Endometrial microvascular endothelial cells (primary cell): ENCODE measurements around the gene TTYH1. TPM values are rescaled to one million over a fixed set of nuclear protein-coding genes. Genes with fewer than 3 reads are reported as not detected.
"Not testable (repeated sequence)": the region's sequence is repeated elsewhere in the genome, so short reads cannot be mapped to it uniquely, and the experiment has no call there.

Experiments used
- in situ Hi-C: cut with HindIII; loops from 2 replicates; pipeline ENCODE4 v1.10.0; 2017; ENCODE audit warnings: low sequenced_read_pairs, low pct_unique_long_range_greater_than_20kb; ENCODE audit errors: inconsistent ontology term
- total RNA-seq: library from RNA; depleted of rRNA; stranded (reverse); fragments of >200 nt; gene quantifications from one replicate; pipeline ENCODE4 v1.2.3, GENCODE V29; 2015; ENCODE audit errors: inconsistent ontology term

TTYH1 gene
- total RNA-seq, 1 donor from 2014 or later = not detected

DNA sequence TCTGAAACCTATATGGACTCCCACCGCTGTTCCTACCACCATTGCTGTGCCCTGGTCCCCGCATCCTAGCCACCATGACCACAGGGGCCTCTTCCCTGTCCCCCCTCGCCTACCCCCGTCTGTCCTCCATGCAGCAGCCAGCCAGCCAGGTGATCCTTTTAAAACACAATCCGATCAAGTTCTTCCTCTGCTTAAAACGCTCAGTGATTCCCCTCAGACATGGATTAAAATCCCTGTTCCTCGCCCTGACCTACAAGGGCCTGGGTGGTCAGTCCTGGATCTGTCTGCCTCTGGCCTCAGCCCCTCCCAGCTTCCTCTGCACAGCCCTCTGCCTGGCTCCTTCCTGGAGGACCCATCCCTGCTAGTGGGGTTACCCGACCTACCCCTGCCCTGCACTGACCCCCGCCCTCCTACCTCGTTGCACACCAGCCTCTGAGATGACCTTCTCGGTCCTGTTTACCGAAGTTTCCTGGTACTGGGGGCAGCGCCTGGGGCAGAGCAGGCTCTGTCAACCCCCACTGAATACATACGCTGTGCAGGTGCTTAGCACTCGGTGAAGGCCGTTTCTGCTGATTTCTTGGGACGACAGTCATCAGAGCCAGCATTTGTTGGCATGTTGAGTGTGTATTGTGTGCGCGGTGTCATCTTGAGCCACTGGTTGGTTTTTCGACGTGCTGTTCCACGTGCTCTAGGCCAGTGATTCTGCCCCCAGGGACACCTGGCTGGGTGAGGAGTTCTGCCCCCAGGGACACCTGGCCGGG lies 19.0 kb downstream of the TTYH1 start:
- in situ Hi-C loops = no loop called here

DNA sequence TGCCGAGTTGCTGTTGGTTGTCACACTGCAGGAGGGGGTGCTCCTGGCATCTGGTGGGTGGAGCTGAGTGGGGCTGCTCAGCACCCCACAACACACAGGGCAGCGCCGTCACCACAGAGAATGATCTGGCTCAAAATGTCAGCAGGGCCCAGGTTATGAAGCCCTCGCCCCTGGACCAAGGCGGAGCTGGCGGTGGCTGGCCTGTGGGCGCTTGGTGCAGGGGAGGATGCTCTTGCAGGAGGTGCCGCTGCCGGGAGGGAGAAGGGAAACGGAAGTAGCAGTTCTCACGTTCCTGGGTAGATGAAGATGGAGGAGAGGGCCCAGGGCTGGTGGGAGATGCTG lies 19.6 kb downstream of the TTYH1 start:
- in situ Hi-C loops = no loop called here

DNA sequence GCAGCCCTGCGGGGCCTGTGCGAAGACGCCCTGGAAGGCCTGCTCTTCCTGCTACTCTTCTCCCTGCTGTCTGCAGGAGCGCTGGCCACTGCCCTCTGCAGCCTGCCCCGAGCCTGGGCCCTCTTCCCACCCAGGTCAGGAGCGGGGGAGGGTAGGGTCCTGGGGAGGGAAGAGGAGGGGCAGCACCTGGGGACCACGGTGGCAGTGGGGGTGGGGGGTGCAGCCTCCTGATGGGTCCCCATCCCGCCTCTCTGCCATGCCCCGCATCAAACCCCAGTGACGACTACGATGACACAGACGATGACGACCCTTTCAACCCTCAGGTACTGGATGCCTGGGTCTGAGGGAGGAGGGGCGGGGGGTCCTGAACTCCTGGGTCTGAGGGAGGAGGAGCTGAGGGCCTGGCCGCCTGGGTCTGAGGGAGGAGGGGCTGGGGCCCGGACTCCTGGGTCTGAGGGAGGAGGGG lies 20.3 kb downstream of the TTYH1 start:
- in situ Hi-C loops = no loop called here

DNA sequence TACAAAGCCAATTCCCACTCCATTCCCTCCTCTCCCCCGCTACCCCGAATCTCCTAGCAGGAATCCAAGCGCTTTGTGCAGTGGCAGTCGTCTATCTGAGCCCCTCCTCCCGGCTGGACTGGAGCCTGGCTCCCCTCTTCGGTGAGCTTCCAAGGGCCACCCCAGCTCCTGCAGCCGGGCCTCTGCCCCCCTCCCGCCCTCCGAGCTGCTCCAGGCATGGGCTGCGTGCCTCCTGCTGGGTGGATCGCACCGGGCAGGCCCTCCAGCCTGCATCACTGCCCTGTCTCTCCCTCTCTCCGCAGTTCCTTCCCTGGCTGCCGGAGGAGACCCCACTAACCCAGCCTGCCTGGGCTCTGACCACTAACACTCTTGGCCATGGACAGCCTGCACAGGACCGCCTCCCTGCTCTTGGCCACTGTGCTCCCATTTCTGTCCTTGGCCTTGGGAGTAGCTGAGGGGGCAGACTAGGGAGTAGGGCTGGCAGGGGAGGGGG lies 20.8 kb downstream of the TTYH1 start:
- in situ Hi-C loops = no loop called here

DNA sequence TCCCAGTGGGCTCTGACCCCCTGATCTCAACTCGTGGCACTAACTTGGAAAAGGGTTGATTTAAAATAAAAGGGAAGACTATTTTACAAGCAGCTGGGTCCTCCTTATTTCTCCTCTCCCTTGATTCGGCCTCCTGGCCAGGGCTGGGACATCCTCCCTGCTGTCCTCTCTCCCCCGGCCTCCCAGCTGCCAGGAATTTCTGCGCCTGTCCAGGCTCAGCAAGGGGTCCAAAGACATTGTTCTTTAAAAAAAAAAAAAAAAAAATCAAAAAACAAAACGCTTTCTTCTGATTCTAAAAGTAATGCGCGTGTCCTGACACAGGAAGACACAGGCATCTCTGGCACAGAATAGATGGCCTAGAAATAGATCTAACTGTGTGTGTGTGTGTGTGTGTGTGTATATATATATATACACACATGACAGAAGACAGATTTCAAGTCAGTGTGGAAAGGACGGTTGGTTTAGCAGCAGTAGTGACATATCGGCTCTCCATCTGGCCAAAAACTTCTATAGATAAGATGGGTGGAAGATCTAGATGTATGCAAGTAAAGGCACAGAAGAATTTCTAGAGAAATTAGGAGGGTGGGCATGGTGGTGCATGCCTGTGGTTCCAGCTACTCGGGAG lies 21.5 kb downstream of the TTYH1 start:
- in situ Hi-C loops = no loop called here

DNA sequence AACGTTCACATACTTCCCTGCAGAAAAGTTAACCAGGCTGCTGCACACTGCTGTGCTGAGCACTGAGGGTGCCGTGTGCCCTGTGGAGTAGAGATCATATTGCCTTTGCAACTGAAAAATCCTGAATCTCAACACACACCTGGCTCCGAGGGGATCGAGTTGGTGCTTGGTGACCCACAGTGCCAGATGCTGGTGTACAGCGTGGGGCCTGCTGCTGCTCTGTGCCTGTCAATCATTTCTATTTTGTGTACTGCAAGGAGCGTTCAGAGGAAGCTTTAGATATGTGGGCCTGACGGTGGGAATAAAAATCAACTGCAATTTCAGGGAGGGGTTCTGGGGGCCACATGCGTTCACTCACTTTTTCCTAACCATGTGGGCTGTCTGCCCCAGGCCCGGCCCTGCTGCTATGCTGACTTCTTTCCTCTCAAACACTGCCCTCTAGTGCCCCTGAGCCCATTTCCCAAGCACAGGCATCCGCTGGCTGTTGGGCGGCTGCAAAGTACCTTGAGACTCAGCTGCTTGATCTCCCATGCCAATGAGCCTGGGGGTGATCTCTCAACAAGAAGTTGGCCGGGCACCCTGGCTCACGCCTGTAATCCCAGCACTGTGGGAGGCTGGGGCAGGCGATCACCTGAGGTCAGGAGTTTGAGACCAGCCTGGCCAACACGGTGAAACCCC lies 24.0 kb downstream of the TTYH1 start:
- in situ Hi-C loops = no loop called here

DNA sequence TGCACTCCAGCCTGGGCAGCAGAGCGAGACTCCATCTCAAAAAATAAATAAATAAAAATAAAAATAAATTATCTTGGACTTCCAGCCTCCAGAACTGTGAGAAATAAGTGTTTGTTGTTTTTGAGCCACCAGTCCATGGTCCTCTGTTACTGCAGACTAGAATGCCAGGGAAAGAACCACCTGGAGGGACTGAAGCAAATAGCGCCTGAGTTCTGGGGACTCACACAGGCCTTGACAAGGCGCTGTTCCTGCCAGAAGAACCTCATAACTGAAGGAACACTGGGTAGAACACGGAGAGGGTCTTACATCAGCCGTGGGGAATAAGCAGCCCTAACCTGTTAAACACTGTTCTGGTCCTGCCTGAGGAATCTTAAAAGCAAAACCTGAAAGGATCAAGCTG lies 25.4 kb downstream of the TTYH1 start:
- in situ Hi-C loops = no loop called here

DNA sequence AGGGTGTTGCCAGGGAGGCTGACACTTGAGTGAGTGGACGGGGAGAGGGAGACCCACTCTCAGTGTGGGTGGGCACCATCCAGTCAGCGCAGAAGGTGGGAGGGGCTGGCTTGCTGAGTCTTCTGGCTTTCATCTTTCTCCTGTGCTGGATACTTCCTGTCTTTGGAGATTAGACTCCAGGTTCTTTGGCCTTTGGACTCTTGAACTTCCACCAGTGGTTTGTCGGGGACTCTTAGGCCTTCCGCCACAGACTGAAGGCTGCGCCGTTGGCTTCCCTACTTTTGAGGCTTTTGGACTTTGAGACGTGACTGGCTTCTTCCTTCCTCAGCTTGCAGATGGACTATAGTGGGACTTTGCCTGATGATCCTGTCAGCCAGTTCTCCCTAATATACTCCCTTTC lies 29.5 kb downstream of the TTYH1 start:
- in situ Hi-C loops = no loop called here

DNA sequence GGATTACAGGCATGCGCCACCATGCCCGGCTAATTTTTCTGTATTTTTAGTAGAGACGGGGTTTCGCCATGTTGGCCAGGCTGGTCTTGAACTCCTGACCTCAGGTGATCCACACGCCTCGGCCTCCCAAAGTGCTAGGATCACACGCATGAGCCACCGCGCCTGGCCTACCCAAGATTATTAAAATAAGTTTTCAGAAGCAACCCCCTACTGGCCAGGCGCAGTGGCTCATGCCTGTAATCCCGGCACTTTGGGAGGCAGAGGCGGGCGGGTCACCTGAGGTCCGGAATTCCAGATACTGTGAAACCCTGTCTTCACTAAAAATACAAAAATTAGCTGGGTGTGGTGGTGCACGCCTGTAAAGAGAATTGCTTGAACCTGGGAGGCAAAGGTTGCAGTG lies 31.1 kb downstream of the TTYH1 start:
- in situ Hi-C loops = not testable (repeated sequence)

DNA sequence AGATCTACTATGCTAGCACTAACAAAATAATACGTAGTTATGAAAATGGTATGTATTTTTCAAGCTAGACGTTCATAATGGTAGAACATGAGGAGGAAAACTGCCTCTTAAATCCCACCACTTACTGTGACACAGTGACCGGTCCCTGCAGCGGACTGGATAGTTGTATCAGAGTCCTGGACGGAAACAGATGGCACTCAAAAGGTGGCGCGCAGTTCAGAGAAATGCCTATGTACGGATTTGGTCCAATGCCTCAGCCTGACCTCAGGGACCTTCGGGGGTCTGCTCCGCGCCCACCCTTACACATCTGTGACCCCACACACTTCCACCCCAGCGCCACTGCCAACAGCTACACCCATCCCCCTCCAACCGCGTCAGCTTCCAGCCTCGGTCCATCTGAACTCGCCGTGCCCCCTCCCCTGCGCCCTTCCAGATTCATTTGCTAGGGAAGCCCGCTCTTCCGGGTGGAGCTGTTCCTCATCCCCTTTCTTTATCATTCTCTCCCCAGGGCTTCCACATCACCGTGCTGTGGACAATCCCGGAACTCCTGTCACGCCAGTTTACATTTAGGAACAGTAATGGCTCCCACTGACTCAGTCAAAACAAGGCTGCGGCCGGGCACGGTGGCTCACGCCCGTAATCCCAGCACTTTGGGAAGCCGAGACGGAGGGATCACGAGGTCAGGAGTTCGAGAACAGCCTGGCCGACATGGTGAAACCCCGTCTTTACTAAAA lies 32.9 kb downstream of the TTYH1 start:
- in situ Hi-C loops = no loop called here

DNA sequence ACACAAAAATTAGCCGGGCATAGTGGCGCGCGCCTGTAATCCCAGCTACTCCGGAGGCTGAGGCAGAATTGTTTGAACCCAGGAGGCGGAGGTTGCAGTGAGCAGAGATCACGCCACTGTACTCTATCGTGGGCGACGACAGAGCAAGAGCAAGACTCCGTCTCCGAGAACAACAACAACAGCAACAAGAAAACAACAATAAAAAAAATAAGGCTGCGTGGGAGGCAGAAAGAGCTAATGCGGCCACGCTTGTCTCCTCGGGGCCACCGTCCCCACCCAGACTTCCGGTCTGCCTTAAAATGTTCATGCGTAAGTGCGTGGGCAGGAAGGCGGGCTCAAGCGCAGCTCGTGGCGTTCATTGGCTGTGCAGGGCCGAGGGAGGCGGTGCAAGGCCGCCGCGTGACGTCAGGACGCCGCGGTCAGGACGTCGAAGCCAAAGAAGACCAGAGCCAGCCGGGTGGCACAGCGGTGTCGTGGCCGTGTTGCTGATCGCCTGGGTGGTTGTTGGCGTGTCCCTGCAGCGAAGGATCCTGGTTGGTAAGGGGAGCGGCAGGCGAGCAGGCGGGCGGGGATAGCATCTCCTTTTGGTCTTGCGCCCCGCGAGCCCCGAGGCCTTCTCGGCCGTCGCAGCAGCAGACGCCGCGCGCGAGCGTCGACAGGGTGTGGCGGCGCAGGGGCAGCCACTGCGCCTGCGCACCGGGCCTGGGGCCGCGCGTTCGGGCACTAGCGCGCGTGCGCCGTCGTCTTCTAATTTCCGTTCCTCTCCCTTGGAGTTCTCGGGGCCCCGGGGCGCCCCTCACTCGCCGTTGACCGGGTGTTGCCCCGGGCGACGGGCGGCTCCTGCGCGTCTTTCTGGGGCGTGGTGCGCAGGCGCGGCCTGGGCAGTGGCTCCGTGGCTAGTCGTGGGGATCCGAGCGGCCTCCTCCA lies 33.8 kb downstream of the TTYH1 start, which contains the start of gene LENG8:
Gene LENG8, plus strand, starts transcription at position 426 of the 927 bp plus-strand sequence. CDS start 2,146 bp downstream, outside the sequence.
- in situ Hi-C loops = no loop called here

DNA sequence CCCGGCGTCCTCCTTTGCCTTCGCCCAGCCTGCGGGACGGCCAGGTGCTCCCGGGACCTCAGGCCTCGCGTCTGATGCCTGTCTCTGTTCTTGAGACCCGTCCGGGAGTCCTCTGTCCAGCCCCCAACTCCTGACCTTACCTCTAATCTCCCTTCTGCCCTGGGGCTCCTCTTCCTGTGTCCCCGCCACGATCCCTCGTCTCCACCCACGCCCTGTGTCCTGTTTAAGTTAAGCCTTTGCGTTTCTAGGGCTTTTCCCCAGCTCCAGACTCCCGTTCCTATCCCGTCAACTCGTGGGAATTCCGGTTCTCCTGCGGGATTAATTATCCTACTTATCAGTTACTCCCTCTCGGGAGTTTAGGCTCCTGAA lies 34.4 kb downstream of the TTYH1 start:
- in situ Hi-C loops = no loop called here

DNA sequence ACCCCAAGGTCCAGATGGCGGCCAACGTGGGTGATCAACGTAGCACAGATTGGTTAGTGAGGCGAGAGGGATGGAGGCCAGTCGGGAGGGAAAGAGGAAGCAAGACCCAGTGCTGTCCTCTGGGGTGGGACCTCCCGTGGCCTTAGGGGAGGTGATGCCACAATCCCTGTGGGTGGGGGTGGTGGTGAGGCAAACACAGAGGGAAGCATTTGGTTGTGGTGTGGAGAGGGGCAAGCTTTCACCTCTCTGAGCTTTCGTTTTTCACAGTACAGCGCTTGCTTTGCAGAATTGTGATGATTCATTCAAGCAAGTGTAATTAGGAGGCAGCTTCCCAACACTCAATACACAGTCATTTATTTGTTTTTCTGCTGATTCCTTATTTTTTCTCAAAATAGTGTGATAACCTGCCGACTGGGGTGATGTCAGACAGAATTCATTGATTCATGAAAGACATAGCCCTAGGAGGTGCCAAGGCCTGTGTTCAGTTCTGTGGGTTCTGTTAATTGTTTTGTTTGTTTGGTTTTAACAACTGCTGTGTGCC lies 36.1 kb downstream of the TTYH1 start:
- in situ Hi-C loops = no loop called here

DNA sequence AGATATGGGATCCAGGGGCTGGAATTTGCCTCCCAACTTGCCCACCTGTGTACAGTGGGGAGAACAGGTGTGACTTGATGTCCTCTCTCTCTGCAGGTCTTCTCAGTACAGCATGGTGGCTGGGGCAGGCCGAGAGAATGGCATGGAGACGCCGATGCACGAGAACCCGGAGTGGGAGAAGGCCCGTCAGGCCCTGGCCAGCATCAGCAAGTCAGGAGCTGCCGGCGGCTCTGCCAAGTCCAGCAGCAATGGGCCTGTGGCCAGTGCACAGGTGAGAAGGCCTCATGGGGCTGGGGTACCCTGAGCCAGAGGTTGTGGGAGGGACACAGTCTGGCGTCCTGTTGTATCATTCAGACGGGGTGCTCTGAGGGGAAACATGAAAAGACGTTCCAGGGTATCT lies 36.7 kb downstream of the TTYH1 start:
- in situ Hi-C loops = no loop called here

DNA sequence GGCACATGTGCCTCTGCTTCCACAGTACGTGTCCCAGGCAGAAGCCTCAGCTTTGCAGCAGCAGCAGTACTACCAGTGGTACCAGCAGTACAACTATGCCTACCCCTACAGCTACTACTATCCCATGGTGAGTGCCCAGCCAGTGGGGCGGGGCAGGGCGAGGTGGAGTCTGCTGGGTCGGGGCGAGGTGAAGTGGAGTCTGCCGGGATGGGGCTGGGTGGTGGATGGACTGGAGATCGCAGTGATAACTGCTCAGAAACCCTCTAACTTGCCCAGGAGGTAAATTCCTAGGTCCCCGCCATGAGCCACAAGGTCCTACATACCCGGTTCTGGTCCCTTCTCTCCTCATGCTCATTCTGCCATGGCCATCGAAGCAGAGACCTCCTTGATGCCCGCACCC lies 37.4 kb downstream of the TTYH1 start:
- in situ Hi-C loops = no loop called here

DNA sequence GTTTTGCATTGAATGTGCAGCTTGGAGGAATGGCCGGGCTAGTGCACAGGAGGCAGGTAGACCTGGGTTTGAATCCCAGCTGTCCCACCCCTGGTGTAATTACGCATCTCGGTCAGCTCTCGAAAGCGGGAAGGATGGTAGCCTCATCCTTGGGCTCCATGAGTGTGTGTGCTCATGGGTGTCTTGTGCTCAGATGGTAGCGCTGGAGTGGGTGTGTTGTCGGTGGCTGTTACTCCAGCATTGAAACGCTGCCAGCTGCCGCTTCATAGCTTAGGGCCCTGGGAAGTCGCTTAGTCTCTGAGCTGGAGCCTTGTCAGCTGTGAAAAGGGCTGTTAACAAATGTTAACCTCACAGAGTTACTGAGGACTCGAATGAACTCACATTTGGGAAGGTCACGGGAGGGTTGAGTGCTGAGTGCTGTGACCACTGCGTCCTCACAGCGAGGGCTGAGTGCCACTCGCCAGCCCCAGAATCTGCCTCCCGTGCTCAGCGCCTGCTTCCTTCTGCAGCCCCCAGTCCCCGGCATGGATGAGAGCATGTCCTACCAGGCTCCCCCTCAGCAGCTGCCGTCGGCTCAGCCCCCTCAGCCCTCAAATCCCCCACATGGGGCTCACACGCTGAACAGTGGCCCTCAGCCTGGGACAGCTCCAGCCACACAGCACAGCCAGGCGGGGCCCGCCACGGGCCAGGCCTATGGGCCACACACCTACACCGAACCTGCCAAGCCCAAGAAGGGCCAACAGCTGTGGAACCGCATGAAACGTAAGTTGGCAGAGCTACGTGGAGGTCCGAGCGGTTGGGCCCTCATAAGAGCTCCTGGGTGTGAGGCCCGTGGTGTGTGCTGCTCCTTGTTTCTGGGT lies 38.9 kb downstream of the TTYH1 start:
- in situ Hi-C loops = no loop called here
